K562 (cell line): ENCODE results near the gene FAM114A2.

Experiments
- CREB1 ChIP-seq, 2 experiments: sonication (generic) in 1 of 2; formaldehyde crosslinking in 1 of 2; IDR thresholded peaks; 2 replicates each; pipeline versions ENCODE4 v1.6.1 to v1.8.0; 2012 to 2022; ENCODE audit warnings: inconsistent platforms in 1 of 2, mild to moderate bottlenecking in 1 of 2, missing genetic modification reagents in 1 of 2, moderate library complexity in 1 of 2
- CTCF ChIP-seq, 3 experiments: IDR thresholded peaks in 2 of 3; conservative IDR thresholded peaks in 1 of 3; 2 replicates each; pipeline ENCODE4 v1.5.1; 2011 to 2012; ENCODE audit warnings: low read length in 3 of 3, mild to moderate bottlenecking in 3 of 3, control low read depth in 2 of 3, improper control_type of control experiment in 1 of 3, inconsistent platforms in 1 of 3, low read depth in 1 of 3, mixed read lengths in 1 of 3, moderate library complexity in 1 of 3; ENCODE audit not compliant: insufficient read depth in 2 of 3
- DACH1 ChIP-seq: fragments of 450-650 bp; IDR thresholded peaks from 2 replicates; pipeline ENCODE4 v1.6.1; 2018; ENCODE audit not compliant: partially characterized antibody
- EGR1 ChIP-seq: fragments of 450-650 bp; conservative IDR thresholded peaks from 2 replicates; pipeline ENCODE4 v1.6.1; 2017; ENCODE audit warnings: mild to moderate bottlenecking
- ELF2 ChIP-seq: fragments of 250-450 bp; sonication (Bioruptor Pico); IDR thresholded peaks from 2 replicates; pipeline ENCODE4 v1.5.0; 2021; ENCODE audit warnings: mild to moderate bottlenecking
- ETS1 ChIP-seq: conservative IDR thresholded peaks from 2 replicates; pipeline ENCODE4 v1.6.1; 2011; ENCODE audit warnings: low read depth, mild to moderate bottlenecking, low read length; ENCODE audit not compliant: control insufficient read depth
- POLR2AphosphoS5 ChIP-seq: IDR thresholded peaks from 2 replicates; pipeline ENCODE4 v1.6.1; 2011; ENCODE audit warnings: mild to moderate bottlenecking, low read depth, low read length, moderate library complexity; ENCODE audit not compliant: control insufficient read depth, insufficient read depth
- RERE ChIP-seq: sonication (generic); formaldehyde crosslinking; IDR thresholded peaks from 2 replicates; pipeline ENCODE4 v1.8.0; 2023; ENCODE audit warnings: missing genetic modification reagents, mild to moderate bottlenecking, borderline replicate concordance
- ZBTB1 ChIP-seq: sonication (generic); formaldehyde crosslinking; IDR thresholded peaks from 2 replicates; pipeline ENCODE4 v1.8.1; 2023; ENCODE audit warnings: missing genetic modification reagents, low read depth, mild to moderate bottlenecking, borderline replicate concordance
- ZBTB26 ChIP-seq: fragments of 450-650 bp; formaldehyde crosslinking; IDR thresholded peaks from 2 replicates; pipeline ENCODE4 v1.4.0; 2022; ENCODE audit warnings: missing genetic modification characterization
- ZNF431 ChIP-seq: sonication (generic); formaldehyde crosslinking; IDR thresholded peaks from 2 replicates; pipeline ENCODE4 v1.8.0; 2022; ENCODE audit warnings: mild to moderate bottlenecking, missing genetic modification reagents
- ZNF445 ChIP-seq: fragments of 250-450 bp; sonication (Bioruptor Pico); IDR thresholded peaks from 2 replicates; pipeline ENCODE4 v1.4.0; 2020; ENCODE audit warnings: low read depth, mild to moderate bottlenecking, moderate library complexity

GRCh38 chr5:154010660-154011059, 28.1 kb downstream of the FAM114A2 start:
- TF ChIP-seq RERE = no peak
- no peak for TF ChIP-seq POLR2AphosphoS5
- TF ChIP-seq EGR1 = no peak
- TF ChIP-seq CTCF (IDR thresholded peaks at IDR 0.05 in 2 of 3, conservative IDR thresholded peaks at IDR 0.05 in 1 of 3; ENCODE audit: insufficient read depth in 2 of 3, low read depth in 1 of 3, low read length in 3 of 3) = no peak
- no peak for TF ChIP-seq ZBTB26 (CRISPR knock-in tag)
- no peak for TF ChIP-seq ZNF431 (CRISPR knock-in tag)
- no peak for TF ChIP-seq ZNF445 (CRISPR knock-in tag)
- TF ChIP-seq ETS1 = no peak
- no peak for TF ChIP-seq ELF2
- TF ChIP-seq ZBTB1 (CRISPR knock-in tag) = no peak
- no peak for TF ChIP-seq CREB1 (IDR thresholded peaks at IDR 0.05)
- TF ChIP-seq CREB1 (CRISPR knock-in tag; IDR thresholded peaks at IDR 0.05) = no peak
- TF ChIP-seq DACH1 = no peak
